22Rv1 (cell line): Measurements from ENCODE around the gene CYP3A7.

Experiments used
- ZFX ChIP-seq: fragments of 450-650 bp; IDR thresholded peaks from 2 replicates; pipeline ENCODE4 v1.6.1; 2017; ENCODE audit warnings: antibody characterized with exemption, borderline replicate concordance
- TF ChIP-seq, protein P1 (sequence below): fragments of 450-650 bp; IDR thresholded peaks from 2 replicates; pipeline ENCODE4 v1.5.1; 2017; ENCODE audit warnings: mild to moderate bottlenecking

DNA sequence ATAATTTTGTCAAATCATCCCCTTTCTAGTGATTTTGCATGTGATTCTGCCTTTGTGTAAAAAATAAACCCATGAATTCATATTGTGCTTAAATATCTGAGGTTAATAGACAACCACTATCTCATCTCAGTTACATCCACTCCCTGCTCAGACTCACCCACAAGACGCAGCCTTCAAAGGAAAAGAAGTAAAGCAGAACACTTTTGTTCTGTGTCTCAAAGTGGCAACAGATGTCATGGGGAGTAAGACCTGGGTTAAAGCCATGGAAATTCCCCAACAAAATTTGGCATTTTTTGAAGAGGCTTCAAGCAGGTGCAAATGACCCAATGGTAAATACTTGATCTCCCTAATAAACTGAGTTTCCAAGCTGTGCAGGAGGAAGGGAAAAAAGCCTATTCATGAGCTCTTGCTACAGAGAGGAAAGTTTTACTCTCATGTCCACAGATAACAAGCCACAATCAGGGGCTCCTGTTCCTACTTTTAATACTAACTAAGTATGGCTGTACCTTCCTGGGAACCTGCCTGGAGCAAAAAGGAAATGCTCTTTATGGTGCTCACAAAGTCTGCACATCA lies 4.7 kb downstream of the CYP3A7 start:
- TF ChIP-seq, protein P1, sequence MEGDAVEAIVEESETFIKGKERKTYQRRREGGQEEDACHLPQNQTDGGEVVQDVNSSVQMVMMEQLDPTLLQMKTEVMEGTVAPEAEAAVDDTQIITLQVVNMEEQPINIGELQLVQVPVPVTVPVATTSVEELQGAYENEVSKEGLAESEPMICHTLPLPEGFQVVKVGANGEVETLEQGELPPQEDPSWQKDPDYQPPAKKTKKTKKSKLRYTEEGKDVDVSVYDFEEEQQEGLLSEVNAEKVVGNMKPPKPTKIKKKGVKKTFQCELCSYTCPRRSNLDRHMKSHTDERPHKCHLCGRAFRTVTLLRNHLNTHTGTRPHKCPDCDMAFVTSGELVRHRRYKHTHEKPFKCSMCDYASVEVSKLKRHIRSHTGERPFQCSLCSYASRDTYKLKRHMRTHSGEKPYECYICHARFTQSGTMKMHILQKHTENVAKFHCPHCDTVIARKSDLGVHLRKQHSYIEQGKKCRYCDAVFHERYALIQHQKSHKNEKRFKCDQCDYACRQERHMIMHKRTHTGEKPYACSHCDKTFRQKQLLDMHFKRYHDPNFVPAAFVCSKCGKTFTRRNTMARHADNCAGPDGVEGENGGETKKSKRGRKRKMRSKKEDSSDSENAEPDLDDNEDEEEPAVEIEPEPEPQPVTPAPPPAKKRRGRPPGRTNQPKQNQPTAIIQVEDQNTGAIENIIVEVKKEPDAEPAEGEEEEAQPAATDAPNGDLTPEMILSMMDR, result no peak
- no peak for TF ChIP-seq ZFX
